Thoracic aorta endothelial cell (primary cell): ENCODE data around the gene BEST2. TPM values are rescaled to one million over a fixed set of nuclear protein-coding genes. Genes with fewer than 3 reads are reported as not detected.
A peak's percentile ranks its signal among the peaks of the same experiment; 100 is the strongest.

ENCODE experiments used
- small RNA-seq: library from RNA; depleted of rRNA; stranded (forward); fragments of <200 nt; gene quantifications from one replicate; pipeline ENCODE3, GENCODE V24; 2012
- total RNA-seq: library from RNA; depleted of rRNA; stranded (reverse); fragments of >200 nt; gene quantifications from 2 replicates; pipeline ENCODE4 v1.2.3, GENCODE V29; 2012

Gene BEST2
- total RNA-seq: not detected in 2 replicates

DNA sequence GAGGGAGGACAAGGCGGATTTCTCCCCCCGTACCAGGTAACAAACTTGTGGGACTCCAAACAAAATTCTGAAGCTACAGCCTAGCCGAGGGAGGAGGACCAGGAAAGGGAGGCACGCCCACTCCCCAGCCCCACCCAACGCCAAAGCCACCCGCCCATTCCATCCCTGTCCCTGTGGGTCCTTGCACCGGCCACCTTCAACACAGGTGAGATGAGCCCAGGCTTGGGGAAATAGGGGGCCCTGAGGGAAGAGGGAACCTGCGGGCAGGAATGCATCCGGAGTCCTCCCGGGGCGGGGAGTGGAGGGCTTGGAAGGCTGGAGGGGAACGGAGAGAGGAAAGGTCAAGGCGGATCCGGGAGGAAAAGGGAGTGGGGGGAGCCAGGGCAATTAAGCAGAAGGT is at the start of gene BEST2:
Gene BEST2, plus strand, starts transcription at position 157 of the 400 bp plus-strand sequence. CDS start 802 bp downstream, outside the sequence.

DNA sequence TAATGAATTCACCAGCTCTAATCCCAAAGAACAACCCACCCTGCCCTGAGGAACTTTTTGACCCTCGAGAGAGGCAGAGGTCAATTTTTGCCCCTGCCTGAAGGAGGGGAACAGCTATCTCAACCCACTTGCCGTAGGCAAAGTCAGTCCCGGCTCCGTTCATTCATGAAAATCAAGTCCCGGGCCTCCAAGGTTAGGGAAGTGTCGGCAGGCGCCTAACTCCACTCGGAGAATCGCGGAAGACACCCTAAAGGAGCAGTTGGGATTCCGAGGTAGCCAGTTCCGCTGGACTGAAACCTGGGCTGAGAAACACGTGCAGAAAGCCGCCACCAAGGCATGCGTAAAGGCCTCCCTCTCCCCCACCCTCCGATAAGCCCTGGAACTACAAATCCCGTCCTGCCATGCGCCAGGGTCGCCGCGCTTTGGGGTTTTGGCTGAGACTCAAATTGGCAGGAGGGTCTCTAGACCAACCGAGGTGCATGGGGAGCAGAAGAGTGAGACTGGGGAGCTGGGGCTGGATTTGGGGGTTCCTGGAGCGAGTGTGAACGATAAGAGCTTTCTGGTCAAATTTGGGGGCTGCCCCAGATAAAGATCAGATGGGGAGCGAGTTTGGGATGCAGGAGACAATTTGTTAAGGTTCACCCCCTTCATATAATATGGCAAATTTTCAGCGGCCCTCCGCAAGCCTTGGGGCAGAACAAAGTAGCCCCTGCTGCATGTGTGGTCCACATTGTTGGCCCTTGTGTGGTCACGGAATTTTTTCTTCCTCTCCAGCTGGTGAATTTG is 27.8 kb upstream of the BEST2 start, which contains the start of gene TNPO2:
Gene TNPO2, minus strand, starts transcription at position 292 of the 786 bp plus-strand sequence. CDS start 2,955 bp downstream, outside the sequence.

DNA sequence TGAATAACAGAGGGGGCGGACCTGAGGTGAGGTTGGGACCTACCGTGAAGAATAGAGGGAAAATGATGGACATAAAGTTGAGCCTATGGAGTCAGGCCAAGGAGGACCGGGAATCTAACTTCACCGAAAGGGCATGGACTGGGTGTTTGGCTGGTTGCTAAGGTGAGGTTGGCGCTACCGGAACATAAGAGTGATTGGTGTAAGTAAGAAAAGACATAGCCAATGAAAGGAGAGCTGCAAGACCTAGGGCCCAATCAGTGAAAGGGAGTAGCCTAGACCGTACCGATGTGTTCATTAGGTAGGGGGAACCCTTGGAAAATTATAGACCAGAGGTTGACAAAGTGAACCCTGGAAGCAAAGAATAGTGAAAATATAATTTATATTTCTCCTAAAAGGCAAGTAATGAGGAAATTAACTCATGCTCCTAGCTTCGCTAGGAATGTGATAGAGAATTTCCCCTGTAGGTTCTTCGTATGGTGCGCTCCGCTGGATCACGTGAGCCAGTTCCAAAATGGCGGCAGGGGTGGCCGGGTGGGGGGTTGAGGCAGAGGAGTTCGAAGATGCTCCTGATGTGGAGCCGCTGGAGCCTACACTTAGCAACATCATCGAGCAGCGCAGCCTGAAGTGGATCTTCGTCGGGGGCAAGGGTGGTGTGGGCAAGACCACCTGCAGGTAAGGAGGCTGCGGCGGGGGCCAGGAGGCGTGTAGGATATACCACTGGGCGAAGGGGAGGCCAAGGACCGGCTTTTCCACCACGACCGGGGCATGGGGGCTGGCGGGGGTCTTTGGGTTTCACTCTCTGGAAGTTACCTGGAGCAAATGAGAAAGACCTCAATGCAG is 14.4 kb upstream of the BEST2 start, which contains the start of gene GET3:
Gene GET3, plus strand, starts transcription at position 503 of the 840 bp plus-strand sequence. Its CDS starts 9 bp downstream, at position 512.

DNA sequence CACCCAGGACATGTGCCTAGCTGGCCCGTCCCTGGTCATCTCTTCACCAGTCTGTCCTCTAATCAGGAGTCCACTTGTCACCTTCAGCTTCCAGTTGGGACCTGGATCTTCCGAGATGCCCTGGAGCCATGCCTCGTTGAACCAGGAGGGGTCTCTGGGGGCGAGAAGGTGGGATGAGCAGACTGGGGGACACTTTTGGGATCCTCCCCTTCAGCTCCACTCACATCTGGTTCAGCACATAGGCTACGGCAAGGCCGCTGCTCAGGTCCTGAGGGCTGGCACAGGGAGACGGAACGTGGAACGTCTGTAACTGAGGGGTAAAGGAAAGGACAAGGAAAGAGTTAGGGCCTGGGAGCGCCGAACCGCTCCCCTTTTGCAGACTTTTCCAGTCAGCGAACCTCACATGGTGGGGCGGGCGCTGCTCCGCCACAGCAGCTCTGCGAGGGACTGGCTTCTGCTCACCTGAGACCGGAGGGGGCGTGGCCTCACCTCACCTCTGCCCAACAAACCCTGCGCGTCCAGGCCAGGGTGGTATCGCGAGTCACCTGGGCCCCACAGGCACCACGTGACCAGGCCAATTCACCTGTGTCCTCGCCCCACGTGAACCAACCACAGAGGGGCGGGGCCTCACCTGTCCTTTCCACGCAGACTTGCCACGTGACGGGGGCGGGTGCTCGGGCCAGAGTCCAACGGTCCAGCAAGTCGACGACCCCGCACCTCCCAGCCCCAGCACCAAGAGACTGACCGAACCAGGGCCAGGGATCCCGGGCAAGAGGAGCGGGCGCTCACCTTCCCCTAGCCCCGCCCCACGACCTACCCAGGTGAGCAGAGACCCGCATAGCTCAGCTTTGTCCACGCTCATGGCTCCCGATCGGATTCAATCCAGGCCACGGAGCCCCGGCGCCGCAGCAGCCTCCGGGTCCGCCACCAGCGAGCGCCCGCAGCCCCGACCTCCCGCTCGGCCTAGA is 23.3 kb downstream of the BEST2 start, which contains the start of gene HOOK2:
Gene HOOK2, minus strand, starts transcription at position 965 of the 968 bp plus-strand sequence. Its CDS starts 103 bp downstream, at position 862.

DNA sequence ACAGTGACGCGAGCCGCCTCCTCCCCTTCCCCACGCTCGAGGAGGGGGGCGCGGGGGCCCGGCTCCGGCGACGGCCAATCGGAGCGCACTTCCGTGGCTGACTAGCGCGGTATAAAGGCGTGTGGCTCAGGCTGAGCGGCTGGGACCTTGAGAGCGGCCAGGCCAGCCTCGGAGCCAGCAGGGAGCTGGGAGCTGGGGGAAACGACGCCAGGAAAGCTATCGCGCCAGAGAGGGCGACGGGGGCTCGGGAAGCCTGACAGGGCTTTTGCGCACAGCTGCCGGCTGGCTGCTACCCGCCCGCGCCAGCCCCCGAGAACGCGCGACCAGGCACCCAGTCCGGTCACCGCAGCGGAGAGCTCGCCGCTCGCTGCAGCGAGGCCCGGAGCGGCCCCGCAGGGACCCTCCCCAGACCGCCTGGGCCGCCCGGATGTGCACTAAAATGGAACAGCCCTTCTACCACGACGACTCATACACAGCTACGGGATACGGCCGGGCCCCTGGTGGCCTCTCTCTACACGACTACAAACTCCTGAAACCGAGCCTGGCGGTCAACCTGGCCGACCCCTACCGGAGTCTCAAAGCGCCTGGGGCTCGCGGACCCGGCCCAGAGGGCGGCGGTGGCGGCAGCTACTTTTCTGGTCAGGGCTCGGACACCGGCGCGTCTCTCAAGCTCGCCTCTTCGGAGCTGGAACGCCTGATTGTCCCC is 39.9 kb downstream of the BEST2 start, which contains the start of gene JUNB:
Gene JUNB, plus strand, starts transcription at position 142 of the 706 bp plus-strand sequence. Its CDS starts 286 bp downstream, at position 428.

DNA sequence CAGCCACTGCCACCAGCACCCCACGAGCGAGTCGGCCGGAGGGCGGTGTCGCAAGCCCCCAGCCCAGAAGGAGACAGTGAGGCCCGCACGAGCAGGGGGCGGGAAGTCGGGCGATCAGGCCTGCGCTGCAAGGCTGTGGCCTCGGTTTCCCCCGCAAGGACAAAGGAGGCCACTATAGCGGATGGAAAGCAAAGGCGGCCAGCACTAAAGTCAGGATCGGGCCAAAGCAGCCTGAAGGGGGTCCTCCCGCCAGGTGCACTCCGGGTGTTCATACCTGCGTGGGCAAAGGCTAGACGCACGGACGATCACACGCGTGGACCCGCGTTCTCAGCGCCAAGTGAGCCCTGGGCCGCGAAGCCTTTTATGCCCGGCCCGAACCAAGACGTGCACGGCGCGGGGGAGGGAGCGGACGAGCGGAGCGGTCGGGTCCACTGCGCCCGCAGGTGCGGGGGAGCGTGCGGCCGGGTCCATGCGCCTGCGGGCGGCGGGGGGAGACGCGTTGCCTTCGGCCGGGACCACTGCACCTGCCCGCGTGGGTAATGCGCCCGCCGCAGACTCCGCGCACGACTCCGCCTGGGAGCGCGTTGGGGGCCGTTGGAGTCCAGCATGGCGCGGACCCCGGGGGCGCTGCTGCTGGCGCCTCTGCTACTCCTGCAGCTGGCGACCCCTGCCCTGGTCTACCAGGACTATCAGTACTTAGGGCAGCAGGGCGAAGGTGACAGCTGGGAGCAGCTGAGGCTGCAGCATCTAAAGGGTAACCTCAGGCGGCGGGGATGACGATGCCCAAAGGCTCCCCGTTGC is 50.1 kb downstream of the BEST2 start, which contains the start of the genes PRDX2 and THSD8:
Gene PRDX2, minus strand, starts transcription at position 335 of the 801 bp plus-strand sequence. CDS start 539 bp downstream, outside the sequence.
Gene THSD8, plus strand, starts transcription at position 604 of the 801 bp plus-strand sequence. Its CDS starts 3 bp downstream, at position 607.

DNA sequence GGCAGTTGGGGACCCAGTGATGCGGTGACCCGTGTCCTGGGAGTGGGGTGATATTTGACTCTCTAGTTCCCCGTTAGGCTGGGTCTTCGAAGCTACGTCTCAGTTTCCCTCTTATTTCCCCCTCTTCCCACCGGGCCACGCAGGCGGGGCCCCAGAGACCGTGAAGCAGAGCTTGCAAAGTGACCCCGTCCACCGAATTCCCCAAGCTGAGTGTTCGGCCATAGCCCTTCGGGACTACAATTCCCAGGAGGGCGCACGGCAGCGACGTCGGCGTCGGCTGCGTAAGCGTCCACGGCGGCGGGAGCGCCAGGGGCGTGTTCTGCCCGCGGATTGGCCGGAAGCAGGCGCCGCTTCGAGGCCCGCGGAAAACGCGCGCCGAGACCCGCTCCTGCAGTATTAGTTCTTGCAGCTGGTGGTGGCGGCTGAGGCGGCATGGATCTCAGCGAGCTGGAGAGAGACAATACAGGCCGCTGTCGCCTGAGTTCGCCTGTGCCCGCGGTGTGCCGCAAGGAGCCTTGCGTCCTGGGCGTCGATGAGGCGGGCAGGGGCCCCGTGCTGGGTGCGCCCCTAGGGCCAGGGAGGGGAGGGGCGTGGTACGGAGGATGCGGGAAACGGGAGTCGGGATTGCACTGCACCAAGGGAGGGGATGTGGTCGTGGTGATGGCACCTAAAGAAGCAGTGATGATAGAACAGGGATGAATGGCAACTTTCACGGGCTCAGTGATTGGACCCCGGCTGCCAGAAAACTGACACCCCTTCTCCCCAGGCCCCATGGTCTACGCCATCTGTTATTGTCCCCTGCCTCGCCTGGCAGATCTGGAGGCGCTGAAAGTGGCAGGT is 54.9 kb downstream of the BEST2 start, which contains the start of gene RNASEH2A:
Gene RNASEH2A, plus strand, starts transcription at position 343 of the 840 bp plus-strand sequence. Its CDS starts 90 bp downstream, at position 433.

Small RNAs within 50 kb of the gene (small RNA-seq; reads per million reads assigned to genes)
- gene MIR5684 (not detected), gene SNORD41 (14.3 reads per million, percentile 94 among the genes with 10 or more reads in this experiment)

Other genes with a start within 250 kb of the BEST2 start
- 7.0 and 8.8 TPM in 2 replicates for gene ZNF564, start 200.3 kb upstream of the BEST2 start, total RNA-seq
- 8.8 and 9.4 TPM in 2 replicates for gene ZNF490, start 141.0 kb upstream of the BEST2 start, total RNA-seq
- 22.0 and 22.1 TPM in 2 replicates for gene ZNF791, start 140.9 kb upstream of the BEST2 start, total RNA-seq
- 25.9 and 29.6 TPM in 2 replicates for gene MAN2B1, start 85.0 kb upstream of the BEST2 start, total RNA-seq
- 5.9 and 6.4 TPM in 2 replicates for gene WDR83, start 85.0 kb upstream of the BEST2 start, total RNA-seq
- 41.6 and 48.0 TPM in 2 replicates for gene DHPS, start 69.9 kb upstream of the BEST2 start, total RNA-seq
- gene GNG14, start 63.8 kb upstream of the BEST2 start, total RNA-seq: not detected in 2 replicates
- 11.3 and 12.9 TPM in 2 replicates for gene FBXW9, start 55.2 kb upstream of the BEST2 start, total RNA-seq
- 37.1 and 43.5 TPM in 2 replicates for gene TNPO2, start 27.9 kb upstream of the BEST2 start, total RNA-seq
- 139 and 174 TPM in 2 replicates for gene TRIR, start 17.1 kb upstream of the BEST2 start, total RNA-seq
- 70.3 and 81.7 TPM in 2 replicates for gene GET3, start 14.3 kb upstream of the BEST2 start, total RNA-seq
- gene HOOK2, start 23.8 kb downstream of the BEST2 start, total RNA-seq: 8.4 and 8.8 TPM in 2 replicates
- 36.0 and 37.8 TPM in 2 replicates for gene JUNB, start 39.7 kb downstream of the BEST2 start, total RNA-seq
- gene PRDX2, start 50.0 kb downstream of the BEST2 start, total RNA-seq: 192 and 196 TPM in 2 replicates
- 0.53 TPM in 1 of 2 replicates, not detected in the other for gene THSD8, start 50.3 kb downstream of the BEST2 start, total RNA-seq
- gene RNASEH2A, start 54.8 kb downstream of the BEST2 start, total RNA-seq: 30.5 and 31.0 TPM in 2 replicates
- gene RTBDN, start 82.8 kb downstream of the BEST2 start, total RNA-seq: not detected in 2 replicates
- 0.22 and 0.53 TPM in 2 replicates for gene MAST1, start 86.7 kb downstream of the BEST2 start, total RNA-seq
- gene DNASE2, start 129.7 kb downstream of the BEST2 start, total RNA-seq: 12.1 and 20.0 TPM in 2 replicates
- not detected in 2 replicates for gene KLF1, start 135.4 kb downstream of the BEST2 start, total RNA-seq
- 29.9 and 38.1 TPM in 2 replicates for gene GCDH, start 139.4 kb downstream of the BEST2 start, total RNA-seq
- gene SYCE2, start 167.5 kb downstream of the BEST2 start, total RNA-seq: 0.07 TPM in 1 of 2 replicates, not detected in the other
- gene FARSA, start 181.9 kb downstream of the BEST2 start, total RNA-seq: 61.8 and 67.1 TPM in 2 replicates
- gene CALR, start 186.8 kb downstream of the BEST2 start, total RNA-seq: 1,763 and 1,853 TPM in 2 replicates
- 80.7 and 103 TPM in 2 replicates for gene RAD23A, start 194.1 kb downstream of the BEST2 start, total RNA-seq
- gene GADD45GIP1, start 205.4 kb downstream of the BEST2 start, total RNA-seq: 30.1 and 32.4 TPM in 2 replicates
- gene DAND5, start 217.8 kb downstream of the BEST2 start, total RNA-seq: not detected in 2 replicates
- gene NFIX, start 243.7 kb downstream of the BEST2 start, total RNA-seq: 34.7 and 36.3 TPM in 2 replicates